Heart left ventricle (tissue), 13 donors: Measurements from ENCODE around the gene VIP.

Source experiments
- CTCF ChIP-seq, 12 donors: fragments of 200-600 bp; sonication (generic) in 4 of 12; IDR thresholded peaks; one replicate each; pipeline versions ENCODE4 v1.5.0 to v1.8.0; 2018 to 2022; ENCODE audit warnings: antibody characterized with exemption in 12 of 12, mild to moderate bottlenecking in 5 of 12
- POLR2A ChIP-seq, 2 donors: fragments of 450-650 bp; IDR thresholded peaks; one replicate each; pipeline ENCODE4 v1.6.1; 2017; ENCODE audit warnings: antibody characterized with exemption in 2 of 2, mild to moderate bottlenecking in 2 of 2, moderate library complexity in 2 of 2
- donor health status: ischemic (EF 13 %, LVEDD 7.1; RV severe dilation, severe dysfunction).
- donor health status: DM: no; HTN: yes; CAD: no.
- donor health status: DM: no; HTN: no; CAD: no.
- donor health status: ischemic (EF 25% LVEDD 6.9; RV normal size, moderate dysfunction).
- donor health status: ischemic (EF 25% LVEDD 5.7; RV mildly dilated, moderate dysfunction).
- donor health status: ischemic (EF 35%, LVEDD 5.7; RV mildly dilated, moderate dysfunction).
- donor health status: nonischemic (EF 11% LVEDD 7.7; RV severe dilation, severe dysfunction).
- donor health status: DM: yes; HTN: yes; CAD: no.
- donor health status: PGD.
- donor health status: ischemic (EF 29% LVEDD 5.4; RV normal size, mild dysfunction).
- donor health status: nonischemic (EF 23%, LVEDD 6.1; RV moderate dilation, normal function).

- TF ChIP-seq POLR2A (IDR thresholded peaks at IDR 0.05) (no peak), CTCF (IDR thresholded peaks at IDR 0.05) (no peak)
These were observed 27.2 kb upstream of the VIP start for GRCh38 chr6:152723398-152723797.
